HepG2 (cell line): ENCODE data around the gene MAPK13. TPM values are rescaled to one million over a fixed set of nuclear protein-coding genes. Genes with fewer than 3 reads are reported as not detected.

Experiments used
- ATAC-seq: fragments of 200-7000 bp; cut with Tn5 transposase; 3 replicates; pipeline ENCODE4 v1.9.1; 2020; ENCODE audit warnings: mild to moderate bottlenecking, moderate library complexity
- BruUV-seq: library from RNA; stranded (reverse); fragments of 400-500 nt; replicated peaks from 2 replicates; lab custom pipeline; 2021; lab: Mats Ljungman, UMichigan
- CTCF ChIA-PET: fragments of 300-600 bp; formaldehyde crosslinking; extraction: SDS; loops from one replicate; lab custom pipeline; 2021; ENCODE audit warnings: low total read pairs, inconsistent platforms, low intra/inter-chr PET ratio; lab: Yijun Ruan, JAX
- POLR2A ChIA-PET: fragments of 350-600 bp; sonication (Branson Sonifier 250); formaldehyde crosslinking; loops from one replicate; lab custom pipeline; 2020; ENCODE audit warnings: antibody characterized with exemption, inconsistent platforms; lab: Yijun Ruan, JAX
- DNase-seq: peaks from one replicate; pipeline ENCODE4 v3.0.0-alpha.2; 2015; ENCODE audit warnings: low spot score
- FAIRE-seq: peaks from 3 replicates; lab custom pipeline; 2011; peaks lifted over from hg19 to GRCh38; lab: Jason Lieb, UNC
- H2AFZ ChIP-seq: one replicate; pipeline ENCODE4 v1.6.1; 2011; ENCODE audit warnings: low read length, inconsistent platforms
- H3K27ac ChIP-seq: fragments of 300-600 bp; 3 replicates; pipeline ENCODE4 v1.8.0; 2011; ENCODE audit warnings: mixed run types, mild to moderate bottlenecking, mixed read lengths, low read length, inconsistent platforms; ENCODE audit not compliant: insufficient read depth; ENCODE audit errors: extremely low read length
- H3K27me3 ChIP-seq, 2 experiments: fragments of 200-600 bp in 1 of 2; 2 replicates in 1 of 2; 3 replicates in 1 of 2; pipeline versions ENCODE4 v1.6.0 to v1.8.0; 2011; ENCODE audit warnings: low read length in 2 of 2, mild to moderate bottlenecking in 2 of 2, moderate library complexity in 2 of 2, inconsistent platforms in 1 of 2; ENCODE audit not compliant: insufficient read depth in 2 of 2, control insufficient read depth in 1 of 2
- H3K36me3 ChIP-seq, 2 experiments: fragments of 200-600 bp in 1 of 2; replicated peaks in 1 of 2; 2 replicates in 1 of 2; 3 replicates in 1 of 2; pipeline versions ENCODE4 v1.5.1 to v1.8.0; 2011; ENCODE audit warnings: low read length in 2 of 2, inconsistent platforms in 1 of 2; ENCODE audit not compliant: insufficient read depth in 2 of 2, control insufficient read depth in 1 of 2
- H3K4me1 ChIP-seq: 2 replicates; pipeline ENCODE4 v1.5.1; 2012; ENCODE audit warnings: low read length, inconsistent platforms; ENCODE audit not compliant: insufficient read depth
- H3K4me2 ChIP-seq: 2 replicates; pipeline ENCODE4 v1.6.0; 2011; ENCODE audit warnings: low read depth, low read length, inconsistent platforms
- H3K4me3 ChIP-seq, 3 experiments: fragments of 200-600 bp in 1 of 3; sonication (generic), shearing (Covaris generic) in 1 of 3; replicated peaks in 1 of 3; 2 replicates each; pipeline ENCODE4 v1.5.1; 2011 to 2016; ENCODE audit warnings: low read length in 3 of 3, inconsistent platforms in 2 of 3, low read depth in 2 of 3, mild to moderate bottlenecking in 2 of 3, control low read depth in 1 of 3, mixed read lengths in 1 of 3; ENCODE audit not compliant: insufficient read depth in 1 of 3
- H3K79me2 ChIP-seq: one replicate; pipeline ENCODE4 v1.6.1; 2011; ENCODE audit warnings: low read length, inconsistent platforms; ENCODE audit not compliant: insufficient read depth
- H3K9ac ChIP-seq: 2 replicates; pipeline ENCODE4 v1.6.0; 2011; ENCODE audit warnings: mild to moderate bottlenecking, low read depth, low read length, inconsistent platforms; ENCODE audit not compliant: insufficient read depth
- H3K9me3 ChIP-seq: 2 replicates; pipeline ENCODE4 v1.5.1; 2012; ENCODE audit warnings: mild to moderate bottlenecking, low read length
- H4K20me1 ChIP-seq: 2 replicates; pipeline ENCODE4 v1.6.0; 2011; ENCODE audit warnings: inconsistent platforms, mild to moderate bottlenecking, low read length, moderate library complexity; ENCODE audit not compliant: insufficient read depth
- HDAC1 ChIP-seq: sonication (generic); formaldehyde crosslinking; IDR thresholded peaks from 2 replicates; pipeline ENCODE4 v1.5.1; 2020; ENCODE audit warnings: mild to moderate bottlenecking, missing genetic modification reagents
- HNF4A ChIP-seq: sonication (generic); formaldehyde crosslinking; IDR thresholded peaks from 2 replicates; pipeline ENCODE4 v1.4.0; 2020; ENCODE audit warnings: missing genetic modification reagents
- HOXA3 ChIP-seq: sonication (generic); formaldehyde crosslinking; IDR thresholded peaks from 2 replicates; pipeline ENCODE4 v1.5.0; 2020; ENCODE audit warnings: missing genetic modification reagents
- KLF6 ChIP-seq: IDR thresholded peaks from 2 replicates; pipeline ENCODE4 v1.8.0; 2016; ENCODE audit warnings: missing biosample characterization, missing genetic modification reagents
- RAD21 ChIP-seq: fragments of 450-650 bp; formaldehyde crosslinking; IDR thresholded peaks from 2 replicates; pipeline ENCODE4 v1.5.0; 2020; ENCODE audit warnings: mild to moderate bottlenecking
- RNF2 ChIP-seq: fragments of 450-650 bp; conservative IDR thresholded peaks from 2 replicates; pipeline ENCODE4 v1.6.1; 2016; ENCODE audit warnings: low read depth
- ZBTB21 ChIP-seq: sonication (generic); formaldehyde crosslinking; IDR thresholded peaks from 2 replicates; pipeline ENCODE4 v1.4.0; 2020; ENCODE audit warnings: missing genetic modification reagents
- ZFP1 ChIP-seq: IDR thresholded peaks from 2 replicates; pipeline ENCODE4 v1.6.1; 2016
- ZNF556 ChIP-seq: sonication (generic); formaldehyde crosslinking; IDR thresholded peaks from 2 replicates; pipeline ENCODE4 v1.4.0; 2020; ENCODE audit warnings: mild to moderate bottlenecking, missing genetic modification reagents, borderline replicate concordance
- ZNF563 ChIP-seq: sonication (generic); formaldehyde crosslinking; IDR thresholded peaks from 2 replicates; pipeline ENCODE4 v1.8.0; 2022; ENCODE audit warnings: mild to moderate bottlenecking, moderate library complexity, missing genetic modification reagents
- ZNF687 ChIP-seq: sonication (generic); formaldehyde crosslinking; IDR thresholded peaks from 2 replicates; pipeline ENCODE4 v1.5.1; 2020; ENCODE audit warnings: mild to moderate bottlenecking, missing genetic modification reagents, moderate library complexity
- ZNF788 ChIP-seq: sonication (generic); formaldehyde crosslinking; IDR thresholded peaks from 2 replicates; pipeline ENCODE4 v1.5.0; 2020; ENCODE audit warnings: mild to moderate bottlenecking, missing genetic modification reagents, borderline replicate concordance
- WGBS: methylation state at CpG from one replicate; pipeline ENCODE4 v1.1.6; 2017; ENCODE audit warnings: low lambda C conversion rate; 5-methylcytosine and 5-hydroxymethylcytosine counted together
- in situ Hi-C: cut with HindIII; loops from 2 replicates; pipeline ENCODE4 v1.10.0; 2017; ENCODE audit warnings: low pct_unique_long_range_greater_than_20kb; ENCODE audit not compliant: extremely low pct_ligation_motif_present
- intact Hi-C: fragments of 100-400 bp; cut with micrococcal nuclease; formaldehyde crosslinking; loops from one replicate; pipeline ENCODE4 v1.10.0; 2022; ENCODE audit not compliant: unreplicated experiment
- polyA plus RNA-seq, 8 experiments: library from polyadenylated mRNA; depleted of rRNA in 3 of 8; stranded (reverse) in 7 of 8; unstranded in 1 of 8; fragments of >200 nt; fragmentation: Illumina TruSeq in 4 of 8; extraction: Trizol in 4 of 8; gene quantifications; 2 replicates each; pipeline versions ENCODE4 v1.2.1 to v1.2.3, GENCODE V29; 2011 to 2016; ENCODE audit warnings: low read depth in 4 of 8, missing spikeins in 1 of 8, mixed read lengths in 1 of 8; ENCODE audit not compliant: insufficient read depth in 1 of 8
- total RNA-seq, 5 experiments: library from RNA; depleted of rRNA; stranded (reverse); fragments of >200 nt; fragmentation: Illumina TruSeq; extraction: Trizol; gene quantifications; 2 replicates each; pipeline ENCODE4 v1.2.3, GENCODE V29; 2016; ENCODE audit warnings: low read depth in 1 of 5

MAPK13 gene
- total and polyA plus RNA-seq, 2 of the 13 experiments (the other 11 are each of a cell fraction or from before 2014, with no cell fraction given): 12.7 to 43.4 TPM

GRCh38 chr6:36145495-36145894 is 15.2 kb downstream of the MAPK13 start:
- in situ Hi-C loops: no loop called here
- TF ChIP-seq HDAC1 (CRISPR knock-in tag): no peak
- no peak for TF ChIP-seq KLF6 (CRISPR knock-in tag)
- no peak for TF ChIP-seq ZNF556 (CRISPR knock-in tag)
- no peak for TF ChIP-seq HOXA3 (CRISPR knock-in tag)
- TF ChIP-seq RAD21 (CRISPR knock-in tag): no peak
- H3K4me2 ChIP-seq: no peak overlapping the region
- no peaks in the 10 kb centered on the region for H3K27me3 ChIP-seq
- POLR2A ChIA-PET: interaction anchor here (0.6 to 6.1 kb wide), 2 partner anchors 13 to 513 kb away, joined by 3 to 45 read pairs; partner anchors contain the start of gene MAPK13
- FAIRE-seq: no peak
- H3K79me2 ChIP-seq: no peaks in the 10 kb centered on the region
- H2AFZ ChIP-seq: no peak overlapping the region
- DNase-seq: no peak
- peaks cover 0 to 1% of the 10 kb centered on the region in 2 experiments; a peak in 1 of 5 replicates for H3K36me3 ChIP-seq
- no peak overlapping the region for H3K27ac ChIP-seq
- ATAC-seq: no peak
- CTCF ChIA-PET: no interaction called here
- no peak overlapping the region for H3K9ac ChIP-seq
- intact Hi-C loops: no loop called here
- WGBS: 50% methylated on average over 3 of the region's 4 CpGs
- BruUV-seq: no TSS peak
- no peaks in the 10 kb centered on the region for H3K9me3 ChIP-seq
- H4K20me1 ChIP-seq: no peaks in the 10 kb centered on the region
- H3K4me3 ChIP-seq: no peak overlapping the region
- H3K4me1 ChIP-seq: peaks cover 16% of the 10 kb centered on the region

GRCh38 chr6:36147294-36147693 is 17.0 kb downstream of the MAPK13 start:
- Histone ChIP-seq H3K36me3 (no peaks in the 10 kb centered on the region), H3K4me3 (no peak overlapping the region; a peak in 1 of 6 replicates), H3K27ac (no peak overlapping the region), H4K20me1 (no peaks in the 10 kb centered on the region), H3K4me2 (peak overlapping the region; percentile 44), H3K27me3 (no peaks in the 10 kb centered on the region), H3K9ac (no peak overlapping the region), H3K4me1 (peaks cover 16% of the 10 kb centered on the region), H2AFZ (no peak overlapping the region), H3K9me3 (no peaks in the 10 kb centered on the region), H3K79me2 (no peaks in the 10 kb centered on the region)
- CTCF ChIA-PET: no interaction called here
- intact Hi-C loops (no loop called here), in situ Hi-C loops (no loop called here)
- ATAC-seq (peak; percentile 78), DNase-seq (no peak), FAIRE-seq (no peak)
- no TSS peak for BruUV-seq
- TF ChIP-seq RNF2 (no peak), ZNF788 (CRISPR knock-in tag) (no peak), HNF4A (CRISPR knock-in tag) (peak; percentile 58; the same call in 1 of the 2 replicates), ZNF563 (CRISPR knock-in tag) (no peak), ZNF687 (CRISPR knock-in tag) (peak; percentile 15; the same call in 1 of the 2 replicates), ZBTB21 (CRISPR knock-in tag) (no peak), ZFP1 (CRISPR knock-in tag) (peak; percentile 58; the same call in 1 of the 2 replicates)
- POLR2A ChIA-PET: interaction anchor here (1.2 to 6.1 kb wide), 2 partner anchors 15 to 120 kb away, joined by 3 to 45 read pairs; partner anchors contain the start of genes MAPK13 and MAPK14
- WGBS: 2% methylated on average over 3 of the region's 3 CpGs
